CD4-positive, alpha-beta T cell treated with Interferon alpha-2 for 1 hour (primary cell): ENCODE results near the gene RCAN3.
"Not testable (repeated sequence)": the region's sequence is repeated elsewhere in the genome, so short reads cannot be mapped to it uniquely, and the experiment has no call there.

ENCODE experiments used
- DNase-seq, 2 donors: peaks; one replicate each; pipeline ENCODE4 v3.0.0-alpha.2; 2020 to 2022

RCAN3 gene

GRCh38 chr1:24502709-24503058 lies at the start of gene RCAN3:
TSS of gene RCAN3 (plus strand) at chr1:24502836. CDS start at chr1:24514373, 11,537 bp downstream.
- peak; percentile 86 to 90 for DNase-seq

- DNase-seq = no peak
Measured at GRCh38 chr1:24452922-24453485, 49.6 kb upstream of the RCAN3 start.

GRCh38 chr1:24454673-24455072 lies 48.0 kb upstream of the RCAN3 start:
- DNase-seq = no peak

- DNase-seq = no peak
Measured at GRCh38 chr1:24455272-24455671, 47.4 kb upstream of the RCAN3 start.

- DNase-seq = no peak
Measured at GRCh38 chr1:24457866-24458265, 44.8 kb upstream of the RCAN3 start.

GRCh38 chr1:24459551-24460266 lies 42.9 kb upstream of the RCAN3 start:
- no peak for DNase-seq

- DNase-seq = not testable (repeated sequence)
Measured at GRCh38 chr1:24462128-24462527, 40.5 kb upstream of the RCAN3 start.

- no peak for DNase-seq
Measured at GRCh38 chr1:24463776-24464735, 38.6 kb upstream of the RCAN3 start.

GRCh38 chr1:24465099-24465498 lies 37.5 kb upstream of the RCAN3 start:
- no peak for DNase-seq

- DNase-seq = no peak
Measured at GRCh38 chr1:24465638-24466037, 37.0 kb upstream of the RCAN3 start.

GRCh38 chr1:24468685-24469316 lies 33.8 kb upstream of the RCAN3 start:
- DNase-seq = no peak

- DNase-seq = no peak
Measured at GRCh38 chr1:24470592-24470991, 32.0 kb upstream of the RCAN3 start.

GRCh38 chr1:24472527-24473251 lies 29.9 kb upstream of the RCAN3 start:
- DNase-seq = no peak

- no peak for DNase-seq
Measured at GRCh38 chr1:24474193-24474592, 28.4 kb upstream of the RCAN3 start.

- DNase-seq = no peak
Measured at GRCh38 chr1:24475700-24476099, 26.9 kb upstream of the RCAN3 start.

- no peak for DNase-seq
Measured at GRCh38 chr1:24476571-24476970, 26.1 kb upstream of the RCAN3 start.

- DNase-seq = no peak
Measured at GRCh38 chr1:24477309-24477708, 25.3 kb upstream of the RCAN3 start.

- DNase-seq = peak; percentile 59 to 73
Measured at GRCh38 chr1:24481101-24481500, 21.5 kb upstream of the RCAN3 start.

GRCh38 chr1:24481843-24482610 lies 20.6 kb upstream of the RCAN3 start:
- DNase-seq = peak; percentile 50 to 72

GRCh38 chr1:24483441-24483840 lies 19.2 kb upstream of the RCAN3 start:
- DNase-seq = peak in 1 of 2 donors; percentile 26

- DNase-seq = no peak
Measured at GRCh38 chr1:24484199-24484598, 18.4 kb upstream of the RCAN3 start.
